Neural progenitor cell (in vitro differentiated cells): ENCODE results near the gene TMEM232. TPM values are rescaled to one million over a fixed set of nuclear protein-coding genes. Genes with fewer than 3 reads are reported as not detected.

Experiments used
- DNase-seq: peaks from one replicate; pipeline ENCODE4 v3.0.0-alpha.2; 2016; ENCODE audit warnings: low spot score
- H2AFZ ChIP-seq: fragments of 200-600 bp; sonication (generic); replicated peaks from 2 replicates; pipeline ENCODE4 v1.6.1; 2016; ENCODE audit warnings: antibody characterized with exemption
- H3F3A ChIP-seq: fragments of 200-600 bp; sonication (generic); 2 replicates; pipeline ENCODE4 v1.6.1; 2016; ENCODE audit warnings: antibody characterized with exemption, low read depth
- H3K27ac ChIP-seq: fragments of 200-600 bp; sonication (generic); 2 replicates; pipeline ENCODE4 v1.5.1; 2016; ENCODE audit warnings: mild to moderate bottlenecking
- H3K27me3 ChIP-seq: fragments of 200-600 bp; sonication (generic); 2 replicates; pipeline ENCODE4 v1.6.1; 2016; ENCODE audit warnings: mild to moderate bottlenecking, moderate library complexity
- H3K36me3 ChIP-seq: fragments of 200-600 bp; sonication (generic); 2 replicates; pipeline ENCODE4 v1.5.1; 2016
- H3K4me1 ChIP-seq: fragments of 200-600 bp; sonication (generic); 2 replicates; pipeline ENCODE4 v1.6.1; 2016; ENCODE audit warnings: mixed run types
- H3K4me2 ChIP-seq: fragments of 200-600 bp; sonication (generic); 2 replicates; pipeline ENCODE4 v1.6.1; 2016
- H3K4me3 ChIP-seq: fragments of 200-600 bp; sonication (generic); 2 replicates; pipeline ENCODE4 v1.5.1; 2016
- H3K79me2 ChIP-seq: fragments of 200-600 bp; sonication (generic); 2 replicates; pipeline ENCODE4 v1.6.1; 2016; ENCODE audit warnings: low read depth
- H3K9ac ChIP-seq: fragments of 200-600 bp; sonication (generic); 2 replicates; pipeline ENCODE4 v1.6.1; 2016
- H3K9me3 ChIP-seq: fragments of 200-600 bp; sonication (generic); 2 replicates; pipeline ENCODE4 v1.5.1; 2016; ENCODE audit warnings: low read depth
- H4K20me1 ChIP-seq: fragments of 200-600 bp; sonication (generic); 2 replicates; pipeline ENCODE4 v1.6.1; 2016; ENCODE audit warnings: low read depth
- H3K27ac Mint-ChIP-seq: 3 replicates; pipeline ENCODE4 v1.8.0; 2021; ENCODE audit warnings: mixed read lengths
- H3K27me3 Mint-ChIP-seq: 2 replicates; pipeline ENCODE4 v1.8.0; 2022; ENCODE audit warnings: low read depth, mild to moderate bottlenecking, inconsistent platforms, moderate library complexity, mixed read lengths; ENCODE audit not compliant: insufficient read depth
- H3K36me3 Mint-ChIP-seq: 3 replicates; pipeline ENCODE4 v1.8.0; 2021; ENCODE audit warnings: mixed read lengths
- H3K4me1 Mint-ChIP-seq: 3 replicates; pipeline ENCODE4 v1.8.0; 2021; ENCODE audit warnings: mixed read lengths
- H3K4me3 Mint-ChIP-seq: 3 replicates; pipeline ENCODE4 v1.8.0; 2021; ENCODE audit warnings: mild to moderate bottlenecking, moderate library complexity, mixed read lengths
- H3K9me3 Mint-ChIP-seq: 3 replicates; pipeline ENCODE4 v1.8.0; 2020; ENCODE audit warnings: mixed read lengths
- EZH2 ChIP-seq: fragments of 200-600 bp; sonication (generic); IDR thresholded peaks from 2 replicates; pipeline ENCODE4 v1.6.1; 2017; ENCODE audit warnings: antibody characterized with exemption, mild to moderate bottlenecking, moderate library complexity
- EZH2phosphoT487 ChIP-seq: fragments of 200-600 bp; sonication (generic); IDR thresholded peaks from 2 replicates; pipeline ENCODE4 v1.6.1; 2017; ENCODE audit warnings: antibody characterized with exemption
- total RNA-seq: library from RNA; depleted of rRNA; stranded (reverse); fragments of >200 nt; gene quantifications from 2 replicates; pipeline ENCODE4 v1.2.3, GENCODE V29; 2015; ENCODE audit warnings: low replicate concordance
- TF ChIP-seq, protein P1 (sequence below): fragments of 200-600 bp; sonication (generic); IDR thresholded peaks from 2 replicates; pipeline ENCODE4 v1.5.1; 2017; ENCODE audit warnings: antibody characterized with exemption, mild to moderate bottlenecking

Gene TMEM232
- total RNA-seq, 1 donor from 2014 or later = 5.2 TPM

DNA sequence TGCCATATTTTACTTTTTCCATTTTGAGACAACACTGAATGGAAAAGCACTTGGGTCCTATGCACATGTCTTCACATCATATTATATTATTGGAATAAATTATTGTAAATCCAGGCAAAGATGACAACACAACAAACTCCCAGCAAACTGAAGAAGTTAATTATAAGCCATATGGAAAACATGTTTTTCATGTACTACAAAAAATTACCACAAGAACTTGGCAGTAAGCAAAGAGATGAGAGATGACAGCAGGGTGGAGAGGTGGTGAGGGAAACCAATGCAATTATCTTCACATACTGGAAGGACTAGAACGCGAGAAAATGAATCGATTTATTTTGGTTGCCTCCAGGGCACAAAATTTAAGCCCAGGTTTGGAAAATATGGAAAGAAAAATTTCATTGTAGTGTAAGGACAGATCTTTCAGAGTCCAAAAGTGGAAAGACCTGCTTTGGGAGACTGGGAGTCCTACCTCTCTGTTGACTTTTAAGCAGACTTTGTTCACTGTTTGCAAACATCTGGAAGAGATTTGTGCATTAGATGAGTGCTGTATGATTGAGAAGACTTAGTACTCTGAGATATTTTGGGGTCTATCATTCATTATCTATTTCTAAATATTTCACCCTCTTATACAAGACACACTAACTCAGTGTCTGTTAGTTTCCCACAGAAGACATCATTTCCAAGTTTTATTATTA, 138.0 kb downstream of the TMEM232 start:
- no peaks in the 10 kb centered on the region for H4K20me1 ChIP-seq
- H3K4me2 ChIP-seq = no peak overlapping the region
- no peak overlapping the region for H3K27ac ChIP-seq
- TF ChIP-seq EZH2 (no peak), EZH2phosphoT487 (no peak)
- TF ChIP-seq, protein P1, sequence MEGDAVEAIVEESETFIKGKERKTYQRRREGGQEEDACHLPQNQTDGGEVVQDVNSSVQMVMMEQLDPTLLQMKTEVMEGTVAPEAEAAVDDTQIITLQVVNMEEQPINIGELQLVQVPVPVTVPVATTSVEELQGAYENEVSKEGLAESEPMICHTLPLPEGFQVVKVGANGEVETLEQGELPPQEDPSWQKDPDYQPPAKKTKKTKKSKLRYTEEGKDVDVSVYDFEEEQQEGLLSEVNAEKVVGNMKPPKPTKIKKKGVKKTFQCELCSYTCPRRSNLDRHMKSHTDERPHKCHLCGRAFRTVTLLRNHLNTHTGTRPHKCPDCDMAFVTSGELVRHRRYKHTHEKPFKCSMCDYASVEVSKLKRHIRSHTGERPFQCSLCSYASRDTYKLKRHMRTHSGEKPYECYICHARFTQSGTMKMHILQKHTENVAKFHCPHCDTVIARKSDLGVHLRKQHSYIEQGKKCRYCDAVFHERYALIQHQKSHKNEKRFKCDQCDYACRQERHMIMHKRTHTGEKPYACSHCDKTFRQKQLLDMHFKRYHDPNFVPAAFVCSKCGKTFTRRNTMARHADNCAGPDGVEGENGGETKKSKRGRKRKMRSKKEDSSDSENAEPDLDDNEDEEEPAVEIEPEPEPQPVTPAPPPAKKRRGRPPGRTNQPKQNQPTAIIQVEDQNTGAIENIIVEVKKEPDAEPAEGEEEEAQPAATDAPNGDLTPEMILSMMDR = no peak
- H3K4me1 ChIP-seq = no peaks in the 10 kb centered on the region
- no peak overlapping the region for H3K4me3 ChIP-seq
- no peak overlapping the region for H3K9ac ChIP-seq
- no peaks in the 10 kb centered on the region for H3K27me3 ChIP-seq
- no peak for DNase-seq
- H3K9me3 Mint-ChIP-seq = no peaks in the 10 kb centered on the region
- H3K27ac Mint-ChIP-seq = no peak overlapping the region
- no peaks in the 10 kb centered on the region for H3K36me3 ChIP-seq
- no peaks in the 10 kb centered on the region for H3F3A ChIP-seq
- no peak overlapping the region for H3K4me3 Mint-ChIP-seq
- H3K27me3 Mint-ChIP-seq = no peaks in the 10 kb centered on the region
- no peak overlapping the region for H2AFZ ChIP-seq
- no peaks in the 10 kb centered on the region for H3K4me1 Mint-ChIP-seq
- no peaks in the 10 kb centered on the region for H3K79me2 ChIP-seq
- H3K36me3 Mint-ChIP-seq = no peaks in the 10 kb centered on the region
- H3K9me3 ChIP-seq = no peaks in the 10 kb centered on the region

DNA sequence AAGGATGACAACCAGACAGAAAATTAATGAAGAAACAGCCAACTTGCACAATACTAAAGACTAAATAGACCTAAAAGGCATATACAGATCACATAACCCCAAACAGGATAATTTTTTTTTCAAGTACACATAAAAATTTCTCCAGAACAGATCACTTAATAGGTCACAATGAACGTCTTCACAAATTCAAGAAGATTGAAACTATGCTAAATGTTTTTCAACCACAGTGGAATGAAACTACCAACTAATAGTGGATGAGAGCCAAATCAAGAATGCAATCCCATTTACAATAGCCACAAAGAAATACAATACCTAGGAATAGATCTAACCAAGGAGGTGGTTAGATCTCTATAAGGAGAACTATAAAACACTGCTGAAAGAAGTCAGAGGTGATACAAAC, 145.8 kb downstream of the TMEM232 start:
- Histone ChIP-seq H3K4me2 (no peak overlapping the region), H3K27ac (no peak overlapping the region), H3K9ac (no peak overlapping the region), H4K20me1 (no peaks in the 10 kb centered on the region), H3K36me3 (no peaks in the 10 kb centered on the region), H3K9me3 (no peaks in the 10 kb centered on the region), H3K4me1 (peaks cover 8% of the 10 kb centered on the region), H3K27me3 (no peaks in the 10 kb centered on the region), H2AFZ (no peak overlapping the region), H3K4me3 (no peak overlapping the region), H3K79me2 (no peaks in the 10 kb centered on the region), H3F3A (peaks cover 10% of the 10 kb centered on the region)
- no peak for TF ChIP-seq EZH2phosphoT487
- TF ChIP-seq EZH2 = no peak
- TF ChIP-seq, protein P1 = no peak
- Mint-ChIP-seq H3K27me3 (no peaks in the 10 kb centered on the region), H3K27ac (no peak overlapping the region), H3K9me3 (no peaks in the 10 kb centered on the region), H3K4me3 (no peak overlapping the region), H3K4me1 (no peaks in the 10 kb centered on the region), H3K36me3 (no peaks in the 10 kb centered on the region)
- no peak for DNase-seq

GRCh38 chr5:110572729-110573128, 153.7 kb downstream of the TMEM232 start:
- no peaks in the 10 kb centered on the region for H4K20me1 ChIP-seq
- Mint-ChIP-seq H3K4me3 (no peak overlapping the region), H3K4me1 (no peaks in the 10 kb centered on the region), H3K36me3 (no peaks in the 10 kb centered on the region), H3K9me3 (no peaks in the 10 kb centered on the region), H3K27ac (no peak overlapping the region), H3K27me3 (no peaks in the 10 kb centered on the region)
- DNase-seq = no peak
- no peak overlapping the region for H2AFZ ChIP-seq
- peaks cover 12% of the 10 kb centered on the region for H3F3A ChIP-seq
- H3K27me3 ChIP-seq = no peaks in the 10 kb centered on the region
- no peak overlapping the region for H3K4me2 ChIP-seq
- peaks cover 10% of the 10 kb centered on the region for H3K4me1 ChIP-seq
- no peak overlapping the region for H3K4me3 ChIP-seq
- TF ChIP-seq EZH2phosphoT487 = no peak
- no peak for TF ChIP-seq EZH2
- TF ChIP-seq, protein P1 = no peak
- H3K27ac ChIP-seq = no peak overlapping the region
- H3K36me3 ChIP-seq = no peaks in the 10 kb centered on the region
- no peak overlapping the region for H3K9ac ChIP-seq
- no peaks in the 10 kb centered on the region for H3K9me3 ChIP-seq
- no peaks in the 10 kb centered on the region for H3K79me2 ChIP-seq
